GM12878 (cell line): Measurements from ENCODE around the gene STEAP4. TPM values are rescaled to one million over a fixed set of nuclear protein-coding genes. Genes with fewer than 3 reads are reported as not detected.

Experiments
- ATAC-seq: fragments of 200-7000 bp; cut with Tn5 transposase; 3 replicates; pipeline ENCODE4 v1.9.1; 2020; ENCODE audit warnings: mild to moderate bottlenecking, moderate library complexity
- BruUV-seq: library from RNA; stranded (reverse); fragments of 400-500 nt; replicated peaks from 2 replicates; lab custom pipeline; 2021; lab: Mats Ljungman, UMichigan
- CTCF ChIA-PET: fragments of 300-600 bp; sonication (Branson Sonifier 250); formaldehyde crosslinking; extraction: SDS; loops from one replicate; lab custom pipeline; 2021; ENCODE audit warnings: inconsistent platforms; lab: Yijun Ruan, JAX
- POLR2A ChIA-PET: fragments of 350-600 bp; formaldehyde crosslinking; extraction: SDS; loops from one replicate; lab custom pipeline; 2021; ENCODE audit warnings: inconsistent platforms; lab: Charles Lee
- RAD21 ChIA-PET: fragments of 300-600 bp; sonication (Branson Sonifier 250); formaldehyde crosslinking; loops from one replicate; lab custom pipeline; 2023; ENCODE audit warnings: antibody characterized with exemption; ENCODE audit not compliant: unreplicated experiment; lab: Charles Lee
- SMC1A ChIA-PET: fragments of 300-600 bp; sonication (Branson Sonifier 250); formaldehyde crosslinking; loops from one replicate; lab custom pipeline; 2023; ENCODE audit not compliant: unreplicated experiment, uncharacterized antibody; lab: Charles Lee
- DNase-seq: peaks from one replicate; pipeline ENCODE4 v3.0.0-alpha.2; 2011; ENCODE audit warnings: low read depth, low spot score
- FAIRE-seq: peaks from 3 replicates; lab custom pipeline; 2011; peaks lifted over from hg19 to GRCh38; lab: Jason Lieb, UNC
- H2AFZ ChIP-seq: 2 replicates; pipeline ENCODE4 v1.6.0; 2011; ENCODE audit warnings: low read depth, low read length, control low read depth; ENCODE audit not compliant: control insufficient read depth
- H3K27ac ChIP-seq: 2 replicates; pipeline ENCODE4 v1.5.1; 2011; ENCODE audit warnings: control low read depth; ENCODE audit not compliant: control insufficient read depth, insufficient read depth
- H3K27me3 ChIP-seq, 2 experiments: replicated peaks in 1 of 2; 2 replicates each; pipeline versions ENCODE4 v1.6.0 to v1.6.1; 2011; ENCODE audit warnings: low read length in 1 of 2; ENCODE audit not compliant: control insufficient read depth in 2 of 2, insufficient read depth in 2 of 2
- H3K36me3 ChIP-seq, 2 experiments: 2 replicates each; pipeline ENCODE4 v1.5.1; 2011; ENCODE audit warnings: low read length in 1 of 2; ENCODE audit not compliant: control insufficient read depth in 2 of 2, insufficient read depth in 2 of 2
- H3K4me1 ChIP-seq: 2 replicates; pipeline ENCODE4 v1.6.1; 2011; ENCODE audit warnings: mild to moderate bottlenecking, low read length, moderate library complexity, mixed read lengths; ENCODE audit not compliant: control insufficient read depth, insufficient read depth
- H3K4me2 ChIP-seq: 2 replicates; pipeline ENCODE4 v1.6.0; 2011; ENCODE audit warnings: control low read depth; ENCODE audit not compliant: control insufficient read depth, insufficient read depth
- H3K4me3 ChIP-seq: fragments of 200-600 bp; sonication (generic); 2 replicates; pipeline ENCODE4 v1.5.1; 2016
- H3K79me2 ChIP-seq: 2 replicates; pipeline ENCODE4 v1.6.0; 2011; ENCODE audit warnings: low read length; ENCODE audit not compliant: control insufficient read depth, insufficient read depth
- H3K9ac ChIP-seq: 2 replicates; pipeline ENCODE4 v1.8.0; 2011; ENCODE audit warnings: low read length, control low read depth, mixed read lengths; ENCODE audit not compliant: control insufficient read depth, insufficient read depth
- H3K9me3 ChIP-seq: replicated peaks from 3 replicates; pipeline ENCODE4 v1.5.1; 2011; ENCODE audit warnings: mild to moderate bottlenecking, low read length; ENCODE audit not compliant: control insufficient read depth, insufficient read depth
- H4K20me1 ChIP-seq: 2 replicates; pipeline ENCODE4 v1.6.0; 2011; ENCODE audit not compliant: control insufficient read depth, insufficient read depth
- CEBPB ChIP-seq, 2 experiments: fragments of 150-350 bp in 1 of 2; IDR thresholded peaks; 2 replicates each; pipeline ENCODE4 v1.6.1; 2012 to 2014; ENCODE audit warnings: low read depth in 2 of 2, low read length in 2 of 2, borderline replicate concordance in 1 of 2, inconsistent platforms in 1 of 2
- DPF2 ChIP-seq: fragments of 450-650 bp; IDR thresholded peaks from 2 replicates; pipeline ENCODE4 v1.6.1; 2017; ENCODE audit warnings: mild to moderate bottlenecking
- GABPA ChIP-seq: IDR thresholded peaks from 2 replicates; pipeline ENCODE4 v1.6.1; 2014; ENCODE audit warnings: antibody characterized with exemption, low read depth, mild to moderate bottlenecking, inconsistent platforms
- MEF2A ChIP-seq: IDR thresholded peaks from 2 replicates; pipeline ENCODE4 v1.6.1; 2011; ENCODE audit warnings: low read depth, mild to moderate bottlenecking, low read length, moderate library complexity; ENCODE audit not compliant: insufficient read depth
- NR2C2 ChIP-seq: IDR thresholded peaks from 2 replicates; pipeline ENCODE4 v1.6.1; 2011; ENCODE audit warnings: borderline replicate concordance, low read depth; ENCODE audit not compliant: control insufficient read depth, insufficient read length
- PAX5 ChIP-seq: IDR thresholded peaks from 2 replicates; pipeline ENCODE4 v1.6.1; 2011; ENCODE audit warnings: low read depth, low read length, borderline replicate concordance
- STAT1 ChIP-seq: fragments of 450-650 bp; conservative IDR thresholded peaks from 2 replicates; pipeline ENCODE4 v1.6.1; 2014; ENCODE audit warnings: antibody characterized with exemption, mild to moderate bottlenecking
- TCF12 ChIP-seq: IDR thresholded peaks from 2 replicates; pipeline ENCODE4 v1.6.1; 2011; ENCODE audit warnings: low read depth, mild to moderate bottlenecking, low read length
- WGBS: methylation state at CpG from one replicate; pipeline ENCODE4 v1.1.6; 2016; ENCODE audit warnings: low lambda C conversion rate; ENCODE audit not compliant: insufficient replicate concordance, insufficient coverage; ENCODE audit errors: missing lambda C conversion rate; 5-methylcytosine and 5-hydroxymethylcytosine counted together
- in situ Hi-C: fragments of 300-500 bp; cut with MboI; formaldehyde crosslinking; loops from 9 replicates; pipeline ENCODE4 v1.14.3; 2018; ENCODE audit warnings: mixed read lengths
- intact Hi-C: fragments of 100-400 bp; cut with micrococcal nuclease; formaldehyde crosslinking; loops from one replicate; pipeline ENCODE4 v1.14.2; 2022; ENCODE audit not compliant: unreplicated experiment
- polyA plus RNA-seq, 11 experiments: library from polyadenylated mRNA; depleted of rRNA in 4 of 11; unstranded in 6 of 11; stranded (reverse) in 5 of 11; fragments of >200 nt; fragmentation: Nextera tagmentation in 4 of 11; fragmentation: Illumina TruSeq in 1 of 11; extraction: Ambion mirVana in 4 of 11; extraction: Trizol in 1 of 11; gene quantifications; 1 replicate in 1 of 11; 2 replicates in 10 of 11; pipeline versions ENCODE4 v1.2.1 to v1.2.3, GENCODE V29; 2011 to 2016; ENCODE audit warnings: inconsistent platforms in 2 of 11, missing spikeins in 2 of 11, low read depth in 1 of 11
- total RNA-seq, 4 experiments: library from RNA; depleted of rRNA in 3 of 4; stranded (reverse); fragments of >200 nt in 3 of 4; fragmentation: Illumina TruSeq in 1 of 4; extraction: Trizol in 1 of 4; gene quantifications; 2 replicates each; pipeline versions ENCODE4 v1.2.1 to v1.2.3, GENCODE V29; 2013 to 2021
- TF ChIP-seq, protein P1 (sequence below): IDR thresholded peaks from 2 replicates; pipeline ENCODE4 v1.6.1; 2012; ENCODE audit warnings: low read depth, low read length, improper control_type of control experiment
- TF ChIP-seq, protein P2 (sequence below): fragments of 450-650 bp; IDR thresholded peaks from 2 replicates; pipeline ENCODE4 v1.6.1; 2017; ENCODE audit warnings: low read depth, mild to moderate bottlenecking, moderate library complexity
- TF ChIP-seq, protein P3 (sequence below): IDR thresholded peaks from 2 replicates; pipeline ENCODE4 v1.6.1; 2012; ENCODE audit warnings: improper control_type of control experiment, low read depth, low read length; ENCODE audit not compliant: insufficient replicate concordance
- TF ChIP-seq, protein P4 (sequence below): fragments of 450-650 bp; formaldehyde crosslinking; IDR thresholded peaks from 2 replicates; pipeline ENCODE4 v1.4.0; 2020; ENCODE audit warnings: mild to moderate bottlenecking, moderate library complexity

Gene STEAP4
- total and polyA plus RNA-seq, 10 of the 15 experiments (the other 5 are each of a cell fraction or from before 2014, with no cell fraction given) = 0.13 TPM; not detected in 9

DNA sequence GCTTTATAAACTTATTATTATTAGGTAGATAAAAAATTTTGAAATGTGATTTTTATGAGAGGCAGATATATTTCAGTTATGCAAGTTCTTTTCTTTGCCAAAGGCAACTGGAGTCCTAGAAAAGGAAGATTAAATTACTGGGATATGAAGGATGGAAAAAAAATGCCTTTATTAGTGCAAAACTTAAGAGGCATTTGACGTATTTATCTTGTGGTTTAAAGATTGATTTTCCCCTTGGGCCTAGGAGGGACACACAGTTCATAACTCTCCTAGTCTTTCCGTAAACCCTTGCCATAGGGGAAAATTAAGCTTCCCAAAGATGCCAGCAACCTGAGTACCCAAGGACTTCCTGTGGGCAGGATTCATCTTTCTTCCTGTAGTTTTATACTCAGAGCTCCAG lies 3.1 kb upstream of the STEAP4 start:
- H3K27me3 ChIP-seq = peaks cover 0 to 9% of the 10 kb centered on the region in 2 experiments; a peak in 1 of 4 replicates
- ChIA-PET POLR2A (no interaction called here), CTCF (interaction anchor here (1.5 kb wide), 1 partner anchor 11 kb away, joined by 3 read pairs; no protein-coding TSS in a partner anchor), SMC1A (interaction anchor here (0.6 to 1.4 kb wide), 3 partner anchors 11 to 38 kb away, joined by 3 to 4 read pairs (median 3); no protein-coding TSS in a partner anchor), RAD21 (no interaction called here)
- ATAC-seq (no peak), DNase-seq (no peak), FAIRE-seq (no peak)
- no TSS peak for BruUV-seq
- H3K4me2 ChIP-seq = no peak overlapping the region
- no peak overlapping the region for H3K27ac ChIP-seq
- H4K20me1 ChIP-seq = no peaks in the 10 kb centered on the region
- no peak overlapping the region for H2AFZ ChIP-seq
- H3K4me1 ChIP-seq = no peaks in the 10 kb centered on the region
- no peaks in the 10 kb centered on the region for H3K36me3 ChIP-seq
- H3K79me2 ChIP-seq = no peaks in the 10 kb centered on the region
- TF ChIP-seq, protein P1, sequence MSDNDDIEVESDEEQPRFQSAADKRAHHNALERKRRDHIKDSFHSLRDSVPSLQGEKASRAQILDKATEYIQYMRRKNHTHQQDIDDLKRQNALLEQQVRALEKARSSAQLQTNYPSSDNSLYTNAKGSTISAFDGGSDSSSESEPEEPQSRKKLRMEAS = no peak
- TF ChIP-seq MEF2A (no peak), PAX5 (no peak), CEBPB (IDR thresholded peaks at IDR 0.05; ENCODE audit: borderline replicate concordance in 1 of 2, low read depth in 2 of 2, low read length in 2 of 2) (no peak), TCF12 (no peak), NR2C2 (no peak), DPF2 (no peak), STAT1 (no peak), GABPA (no peak)
- TF ChIP-seq, protein P2, sequence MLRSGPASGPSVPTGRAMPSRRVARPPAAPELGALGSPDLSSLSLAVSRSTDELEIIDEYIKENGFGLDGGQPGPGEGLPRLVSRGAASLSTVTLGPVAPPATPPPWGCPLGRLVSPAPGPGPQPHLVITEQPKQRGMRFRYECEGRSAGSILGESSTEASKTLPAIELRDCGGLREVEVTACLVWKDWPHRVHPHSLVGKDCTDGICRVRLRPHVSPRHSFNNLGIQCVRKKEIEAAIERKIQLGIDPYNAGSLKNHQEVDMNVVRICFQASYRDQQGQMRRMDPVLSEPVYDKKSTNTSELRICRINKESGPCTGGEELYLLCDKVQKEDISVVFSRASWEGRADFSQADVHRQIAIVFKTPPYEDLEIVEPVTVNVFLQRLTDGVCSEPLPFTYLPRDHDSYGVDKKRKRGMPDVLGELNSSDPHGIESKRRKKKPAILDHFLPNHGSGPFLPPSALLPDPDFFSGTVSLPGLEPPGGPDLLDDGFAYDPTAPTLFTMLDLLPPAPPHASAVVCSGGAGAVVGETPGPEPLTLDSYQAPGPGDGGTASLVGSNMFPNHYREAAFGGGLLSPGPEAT = no peak
- TF ChIP-seq, protein P3, sequence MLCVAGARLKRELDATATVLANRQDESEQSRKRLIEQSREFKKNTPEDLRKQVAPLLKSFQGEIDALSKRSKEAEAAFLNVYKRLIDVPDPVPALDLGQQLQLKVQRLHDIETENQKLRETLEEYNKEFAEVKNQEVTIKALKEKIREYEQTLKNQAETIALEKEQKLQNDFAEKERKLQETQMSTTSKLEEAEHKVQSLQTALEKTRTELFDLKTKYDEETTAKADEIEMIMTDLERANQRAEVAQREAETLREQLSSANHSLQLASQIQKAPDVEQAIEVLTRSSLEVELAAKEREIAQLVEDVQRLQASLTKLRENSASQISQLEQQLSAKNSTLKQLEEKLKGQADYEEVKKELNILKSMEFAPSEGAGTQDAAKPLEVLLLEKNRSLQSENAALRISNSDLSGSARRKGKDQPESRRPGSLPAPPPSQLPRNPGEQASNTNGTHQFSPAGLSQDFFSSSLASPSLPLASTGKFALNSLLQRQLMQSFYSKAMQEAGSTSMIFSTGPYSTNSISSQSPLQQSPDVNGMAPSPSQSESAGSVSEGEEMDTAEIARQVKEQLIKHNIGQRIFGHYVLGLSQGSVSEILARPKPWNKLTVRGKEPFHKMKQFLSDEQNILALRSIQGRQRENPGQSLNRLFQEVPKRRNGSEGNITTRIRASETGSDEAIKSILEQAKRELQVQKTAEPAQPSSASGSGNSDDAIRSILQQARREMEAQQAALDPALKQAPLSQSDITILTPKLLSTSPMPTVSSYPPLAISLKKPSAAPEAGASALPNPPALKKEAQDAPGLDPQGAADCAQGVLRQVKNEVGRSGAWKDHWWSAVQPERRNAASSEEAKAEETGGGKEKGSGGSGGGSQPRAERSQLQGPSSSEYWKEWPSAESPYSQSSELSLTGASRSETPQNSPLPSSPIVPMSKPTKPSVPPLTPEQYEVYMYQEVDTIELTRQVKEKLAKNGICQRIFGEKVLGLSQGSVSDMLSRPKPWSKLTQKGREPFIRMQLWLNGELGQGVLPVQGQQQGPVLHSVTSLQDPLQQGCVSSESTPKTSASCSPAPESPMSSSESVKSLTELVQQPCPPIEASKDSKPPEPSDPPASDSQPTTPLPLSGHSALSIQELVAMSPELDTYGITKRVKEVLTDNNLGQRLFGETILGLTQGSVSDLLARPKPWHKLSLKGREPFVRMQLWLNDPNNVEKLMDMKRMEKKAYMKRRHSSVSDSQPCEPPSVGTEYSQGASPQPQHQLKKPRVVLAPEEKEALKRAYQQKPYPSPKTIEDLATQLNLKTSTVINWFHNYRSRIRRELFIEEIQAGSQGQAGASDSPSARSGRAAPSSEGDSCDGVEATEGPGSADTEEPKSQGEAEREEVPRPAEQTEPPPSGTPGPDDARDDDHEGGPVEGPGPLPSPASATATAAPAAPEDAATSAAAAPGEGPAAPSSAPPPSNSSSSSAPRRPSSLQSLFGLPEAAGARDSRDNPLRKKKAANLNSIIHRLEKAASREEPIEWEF = no peak
- TF ChIP-seq, protein P4, sequence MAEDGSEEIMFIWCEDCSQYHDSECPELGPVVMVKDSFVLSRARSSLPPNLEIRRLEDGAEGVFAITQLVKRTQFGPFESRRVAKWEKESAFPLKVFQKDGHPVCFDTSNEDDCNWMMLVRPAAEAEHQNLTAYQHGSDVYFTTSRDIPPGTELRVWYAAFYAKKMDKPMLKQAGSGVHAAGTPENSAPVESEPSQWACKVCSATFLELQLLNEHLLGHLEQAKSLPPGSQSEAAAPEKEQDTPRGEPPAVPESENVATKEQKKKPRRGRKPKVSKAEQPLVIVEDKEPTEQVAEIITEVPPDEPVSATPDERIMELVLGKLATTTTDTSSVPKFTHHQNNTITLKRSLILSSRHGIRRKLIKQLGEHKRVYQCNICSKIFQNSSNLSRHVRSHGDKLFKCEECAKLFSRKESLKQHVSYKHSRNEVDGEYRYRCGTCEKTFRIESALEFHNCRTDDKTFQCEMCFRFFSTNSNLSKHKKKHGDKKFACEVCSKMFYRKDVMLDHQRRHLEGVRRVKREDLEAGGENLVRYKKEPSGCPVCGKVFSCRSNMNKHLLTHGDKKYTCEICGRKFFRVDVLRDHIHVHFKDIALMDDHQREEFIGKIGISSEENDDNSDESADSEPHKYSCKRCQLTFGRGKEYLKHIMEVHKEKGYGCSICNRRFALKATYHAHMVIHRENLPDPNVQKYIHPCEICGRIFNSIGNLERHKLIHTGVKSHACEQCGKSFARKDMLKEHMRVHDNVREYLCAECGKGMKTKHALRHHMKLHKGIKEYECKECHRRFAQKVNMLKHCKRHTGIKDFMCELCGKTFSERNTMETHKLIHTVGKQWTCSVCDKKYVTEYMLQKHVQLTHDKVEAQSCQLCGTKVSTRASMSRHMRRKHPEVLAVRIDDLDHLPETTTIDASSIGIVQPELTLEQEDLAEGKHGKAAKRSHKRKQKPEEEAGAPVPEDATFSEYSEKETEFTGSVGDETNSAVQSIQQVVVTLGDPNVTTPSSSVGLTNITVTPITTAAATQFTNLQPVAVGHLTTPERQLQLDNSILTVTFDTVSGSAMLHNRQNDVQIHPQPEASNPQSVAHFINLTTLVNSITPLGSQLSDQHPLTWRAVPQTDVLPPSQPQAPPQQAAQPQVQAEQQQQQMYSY = no peak
- H3K9me3 ChIP-seq = no peaks in the 10 kb centered on the region
- H3K4me3 ChIP-seq = no peak overlapping the region
- H3K9ac ChIP-seq = no peak overlapping the region
- 77% methylated on average over 2 of the region's 2 CpGs for WGBS
- intact Hi-C loops (no loop called here), in situ Hi-C loops (no loop called here)
